ENCODE measurements around the gene MYL4. TPM values are rescaled to one million over a fixed set of nuclear protein-coding genes. Genes with fewer than 3 reads are reported as not detected.

MYL4 gene
- total and polyA plus RNA-seq, 2 of the 8 experiments (the other 6 are each of a cell fraction or from before 2014, with no cell fraction given): 0.12 TPM; not detected in 1

DNA sequence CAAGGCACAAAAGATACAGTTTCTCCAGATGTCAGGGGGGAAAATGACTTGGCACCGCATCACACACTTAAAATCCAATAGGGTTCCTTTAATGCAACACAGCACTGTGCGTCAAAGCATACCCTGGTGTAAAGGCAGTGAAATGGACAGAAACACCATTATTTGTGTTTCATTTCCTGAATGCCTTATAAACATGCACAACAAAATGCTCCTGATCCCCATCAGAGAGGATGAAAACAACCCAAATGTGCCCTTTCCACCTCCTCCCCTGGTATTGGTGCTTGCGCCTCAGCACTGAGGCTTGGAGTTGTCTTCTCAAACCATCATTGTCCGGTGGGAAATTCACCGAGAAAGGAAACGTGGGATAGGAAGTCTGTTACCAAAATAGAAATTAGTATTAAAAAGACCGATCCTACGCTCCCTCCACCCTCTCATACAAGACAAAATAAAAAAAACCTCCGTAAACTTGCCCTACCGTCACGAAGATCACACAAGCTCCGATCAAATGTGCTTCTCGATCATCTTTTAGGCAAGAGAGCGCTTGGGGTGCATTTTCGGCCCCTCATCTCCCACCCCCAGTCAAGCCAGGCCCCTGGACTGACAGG, 20.8 kb upstream of the MYL4 start:
- H3K9ac ChIP-seq (replicated peaks in 1 of 4; ENCODE audit: extremely low read depth in 1 of 4, low read depth in 3 of 4, low read length in 3 of 4): peak overlapping the region; percentile 66 to 87 (median 84)
- no peak overlapping the region for H3K23ac ChIP-seq (ENCODE audit: insufficient read length)
- H2BK12ac ChIP-seq (ENCODE audit: low read depth, low read length): no peak overlapping the region
- H2BK120ac ChIP-seq (replicated peaks; ENCODE audit: low read depth, low read length): no peak overlapping the region
- H3K4ac ChIP-seq (replicated peaks; ENCODE audit: insufficient read length, low read depth, low read length): no peak overlapping the region
- 9% methylated on average over 15 of the region's 15 CpGs; no CpG with 5 or more reads in 1 of the 2 experiments for WGBS, 2 experiments (ENCODE audit: extremely low coverage in 1 of 2, insufficient coverage in 1 of 2, insufficient read length in 1 of 2, insufficient replicate concordance in 2 of 2, low coverage in 1 of 2, low lambda C conversion rate in 2 of 2, missing lambda C conversion rate in 1 of 2)
- ChIA-PET POLR2A (ENCODE audit: partially characterized antibody) (no interaction called here), CTCF (ENCODE audit: partially characterized antibody) (no interaction called here)
- H3K23me2 ChIP-seq (ENCODE audit: low read depth, low read length): peaks cover 3% of the 10 kb centered on the region; the same call in 1 of the 2 replicates
- no peaks in the 10 kb centered on the region for H3K36me3 ChIP-seq (ENCODE audit: control insufficient read depth in 2 of 4, insufficient read depth in 4 of 4, low read length in 3 of 4)
- H3K4me2 ChIP-seq (ENCODE audit: insufficient read depth in 1 of 2, low read depth in 2 of 2, low read length in 2 of 2): peak overlapping the region; percentile 83 to 92
- H3K56ac ChIP-seq (replicated peaks; ENCODE audit: insufficient read length, low read depth, low read length): peak overlapping the region; percentile 5
- H3K27ac ChIP-seq (ENCODE audit: low read depth, low read length): peak overlapping the region; percentile 39; the same call in 1 of the 2 replicates
- H4K91ac ChIP-seq (replicated peaks; ENCODE audit: insufficient read length, low read length): no peak overlapping the region
- peak overlapping the region; percentile 62; the same call in 1 of the 2 replicates for H4K8ac ChIP-seq (ENCODE audit: extremely low read depth, insufficient read depth, low read length)
- no peaks in the 10 kb centered on the region for H3K27me3 ChIP-seq (replicated peaks in 1 of 4; ENCODE audit: control insufficient read depth in 3 of 4, extremely low read depth in 1 of 4, insufficient read depth in 3 of 4, low read length in 3 of 4)
- peak overlapping the region; percentile 28 for H2AFZ ChIP-seq (ENCODE audit: low read length)
- peaks cover 4 to 6% of the 10 kb centered on the region in 2 experiments for H4K20me1 ChIP-seq (replicated peaks in 1 of 2; ENCODE audit: control insufficient read depth in 1 of 2, insufficient read depth in 2 of 2, low read length in 2 of 2)
- peak overlapping the region; percentile 93; the same call in 1 of the 2 replicates for H3K18ac ChIP-seq (ENCODE audit: extremely low read depth, low read length)
- peaks cover 0 to 4% (median 0%) of the 10 kb centered on the region in 4 experiments; a peak in 2 of 7 replicates for H3K4me1 ChIP-seq (replicated peaks in 1 of 4; ENCODE audit: control insufficient read depth in 3 of 4, insufficient read depth in 4 of 4, low read length in 3 of 4)
- peak overlapping the region; percentile 91; the same call in 1 of the 2 replicates for H2BK5ac ChIP-seq (ENCODE audit: low read depth, low read length)
- peak overlapping the region; percentile 85 for H4K5ac ChIP-seq (ENCODE audit: insufficient read length, low read depth, low read length)
- H2AK5ac ChIP-seq (ENCODE audit: low read depth, low read length): no peak overlapping the region
- FAIRE-seq (no peak), DNase-seq (ENCODE audit: low read depth in 1 of 2, low spot score in 2 of 2) (no peak)
- H3K9me3 ChIP-seq (ENCODE audit: insufficient read depth in 2 of 2, low read depth in 1 of 2, low read length in 1 of 2): no peaks in the 10 kb centered on the region
- peak overlapping the region; percentile 83 to 92 (median 87) for H3K4me3 ChIP-seq (ENCODE audit: extremely low read depth in 1 of 4, insufficient read depth in 2 of 4, low read depth in 3 of 4, low read length in 4 of 4)
- H3K14ac ChIP-seq (ENCODE audit: insufficient read length): no peak overlapping the region
- H2BK15ac ChIP-seq (ENCODE audit: low read length): 0 out of 2 replicates have a peak overlapping the region, but pooled peaks have one; percentile 76
- H2BK20ac ChIP-seq (ENCODE audit: low read length): no peak overlapping the region
- H3K79me1 ChIP-seq (ENCODE audit: low read depth, low read length): no peaks in the 10 kb centered on the region; the same call in 1 of the 2 replicates
- H3K79me2 ChIP-seq (ENCODE audit: control insufficient read depth in 1 of 2, insufficient read depth in 2 of 2, low read length in 2 of 2): peaks cover 9 to 50% of the 10 kb centered on the region in 2 experiments
- TF ChIP-seq POLR2A (IDR thresholded peaks at IDR 0.05; ENCODE audit: control extremely low read depth in 1 of 2, low read depth in 2 of 2, low read length in 2 of 2) (no peak), TAF7 (optimal IDR thresholded peaks at IDR 0.05; ENCODE audit: borderline replicate concordance, low read depth, low read length) (no peak), SP2 (IDR thresholded peaks at IDR 0.05; ENCODE audit: low read length) (no peak), CBX8 (IDR thresholded peaks at IDR 0.05; ENCODE audit: borderline replicate concordance, low read depth, low read length) (no peak), JUND (IDR thresholded peaks at IDR 0.05; ENCODE audit: low read length) (no peak), RNF2 (IDR thresholded peaks at IDR 0.05; ENCODE audit: borderline replicate concordance, low read depth, low read length, missing control alignments, poor library complexity, severe bottlenecking) (no peak), GABPA (IDR thresholded peaks at IDR 0.05; ENCODE audit: borderline replicate concordance, insufficient read depth, low read length) (no peak), BRCA1 (IDR thresholded peaks at IDR 0.05; ENCODE audit: low read depth, low read length) (no peak), TCF12 (IDR thresholded peaks at IDR 0.05; ENCODE audit: low read depth, low read length) (no peak), SIX5 (IDR thresholded peaks at IDR 0.05; ENCODE audit: low read depth, low read length) (no peak)
- TF ChIP-seq, protein P1, sequence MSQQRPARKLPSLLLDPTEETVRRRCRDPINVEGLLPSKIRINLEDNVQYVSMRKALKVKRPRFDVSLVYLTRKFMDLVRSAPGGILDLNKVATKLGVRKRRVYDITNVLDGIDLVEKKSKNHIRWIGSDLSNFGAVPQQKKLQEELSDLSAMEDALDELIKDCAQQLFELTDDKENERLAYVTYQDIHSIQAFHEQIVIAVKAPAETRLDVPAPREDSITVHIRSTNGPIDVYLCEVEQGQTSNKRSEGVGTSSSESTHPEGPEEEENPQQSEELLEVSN (IDR thresholded peaks at IDR 0.05): no peak
- TF ChIP-seq, protein P2, sequence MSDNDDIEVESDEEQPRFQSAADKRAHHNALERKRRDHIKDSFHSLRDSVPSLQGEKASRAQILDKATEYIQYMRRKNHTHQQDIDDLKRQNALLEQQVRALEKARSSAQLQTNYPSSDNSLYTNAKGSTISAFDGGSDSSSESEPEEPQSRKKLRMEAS (IDR thresholded peaks at IDR 0.05): no peak
